DND-41 (cell line): ENCODE data around the gene OPCML.

Source experiments
- EZH2 ChIP-seq: IDR thresholded peaks from 3 replicates; pipeline ENCODE4 v1.6.1; 2012; ENCODE audit warnings: borderline replicate concordance, low read depth, mild to moderate bottlenecking, moderate library complexity, low read length, inconsistent platforms; ENCODE audit not compliant: severe bottlenecking
- TF ChIP-seq, protein P1 (sequence below): IDR thresholded peaks from 2 replicates; pipeline ENCODE4 v1.5.1; 2012; ENCODE audit warnings: borderline replicate concordance, low read length, moderate library complexity, mild to moderate bottlenecking; ENCODE audit not compliant: poor library complexity, severe bottlenecking; ENCODE audit errors: extremely low read depth

DNA sequence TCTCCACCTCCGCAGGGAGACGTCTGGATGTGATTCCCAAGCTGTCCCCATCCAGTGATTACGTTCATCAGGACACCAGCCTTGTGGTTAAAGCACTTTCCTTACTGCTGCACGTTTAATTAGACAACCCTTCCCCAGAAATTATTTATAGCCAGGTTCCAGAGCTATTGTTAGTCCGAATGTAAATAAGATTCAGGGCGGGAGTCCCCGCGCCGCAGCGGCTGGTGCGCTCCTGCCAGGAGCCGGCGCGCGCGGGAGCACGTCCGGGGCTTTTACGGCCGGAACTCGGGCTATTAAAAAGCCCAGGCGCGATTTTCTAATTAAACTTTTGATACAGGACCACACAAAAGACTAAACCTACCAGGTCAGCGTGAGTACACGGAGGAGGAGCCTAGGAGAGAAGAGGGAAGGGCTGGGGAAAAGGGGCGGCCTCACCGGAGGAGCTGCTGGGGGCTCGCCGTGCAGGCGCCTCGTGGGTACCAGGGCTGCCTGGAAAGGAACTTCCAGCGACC, 538.3 kb downstream of the OPCML start:
- TF ChIP-seq, protein P1, sequence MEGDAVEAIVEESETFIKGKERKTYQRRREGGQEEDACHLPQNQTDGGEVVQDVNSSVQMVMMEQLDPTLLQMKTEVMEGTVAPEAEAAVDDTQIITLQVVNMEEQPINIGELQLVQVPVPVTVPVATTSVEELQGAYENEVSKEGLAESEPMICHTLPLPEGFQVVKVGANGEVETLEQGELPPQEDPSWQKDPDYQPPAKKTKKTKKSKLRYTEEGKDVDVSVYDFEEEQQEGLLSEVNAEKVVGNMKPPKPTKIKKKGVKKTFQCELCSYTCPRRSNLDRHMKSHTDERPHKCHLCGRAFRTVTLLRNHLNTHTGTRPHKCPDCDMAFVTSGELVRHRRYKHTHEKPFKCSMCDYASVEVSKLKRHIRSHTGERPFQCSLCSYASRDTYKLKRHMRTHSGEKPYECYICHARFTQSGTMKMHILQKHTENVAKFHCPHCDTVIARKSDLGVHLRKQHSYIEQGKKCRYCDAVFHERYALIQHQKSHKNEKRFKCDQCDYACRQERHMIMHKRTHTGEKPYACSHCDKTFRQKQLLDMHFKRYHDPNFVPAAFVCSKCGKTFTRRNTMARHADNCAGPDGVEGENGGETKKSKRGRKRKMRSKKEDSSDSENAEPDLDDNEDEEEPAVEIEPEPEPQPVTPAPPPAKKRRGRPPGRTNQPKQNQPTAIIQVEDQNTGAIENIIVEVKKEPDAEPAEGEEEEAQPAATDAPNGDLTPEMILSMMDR = no peak
- no peak for TF ChIP-seq EZH2
